ENCODE data around the gene KRT6B.

DNA sequence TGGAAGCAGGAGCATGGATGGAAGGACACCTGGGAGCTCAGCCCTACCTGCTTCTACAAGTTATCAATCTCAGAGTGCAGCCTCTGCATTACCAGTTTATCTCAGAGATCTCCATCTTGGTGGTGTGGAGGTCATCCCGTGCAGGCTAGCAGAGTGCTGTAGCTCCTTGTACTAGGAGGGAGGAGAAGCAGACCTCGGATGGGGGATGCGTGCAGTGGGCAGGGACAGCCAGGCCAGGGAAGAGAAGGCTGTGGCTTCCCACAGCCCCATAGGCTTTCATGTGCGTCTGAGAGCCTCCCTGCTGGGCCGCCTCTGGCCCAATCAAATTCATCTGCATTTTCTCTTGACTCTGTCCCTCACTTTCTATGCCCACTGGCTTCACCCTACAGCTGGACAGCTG lies 37.0 kb downstream of the KRT6B start:
- TF ChIP-seq TCF12 (IDR thresholded peaks at IDR 0.05; ENCODE audit: low read depth) (no peak), EP300 (IDR thresholded peaks at IDR 0.05; ENCODE audit: borderline replicate concordance) (no peak), TAF1 (IDR thresholded peaks at IDR 0.05; ENCODE audit: low read depth) (no peak), YY1 (IDR thresholded peaks at IDR 0.05; ENCODE audit: low read depth) (no peak), CREB1 (IDR thresholded peaks at IDR 0.05; ENCODE audit: low read depth) (no peak), FOXM1 (IDR thresholded peaks at IDR 0.05; ENCODE audit: borderline replicate concordance, low read depth) (no peak), CEBPB (IDR thresholded peaks at IDR 0.05) (no peak), RAD21 (IDR thresholded peaks at IDR 0.05; ENCODE audit: low read depth) (no peak)
- TF ChIP-seq, protein P1, sequence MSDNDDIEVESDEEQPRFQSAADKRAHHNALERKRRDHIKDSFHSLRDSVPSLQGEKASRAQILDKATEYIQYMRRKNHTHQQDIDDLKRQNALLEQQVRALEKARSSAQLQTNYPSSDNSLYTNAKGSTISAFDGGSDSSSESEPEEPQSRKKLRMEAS (IDR thresholded peaks at IDR 0.05), result no peak
- TF ChIP-seq, protein P2, sequence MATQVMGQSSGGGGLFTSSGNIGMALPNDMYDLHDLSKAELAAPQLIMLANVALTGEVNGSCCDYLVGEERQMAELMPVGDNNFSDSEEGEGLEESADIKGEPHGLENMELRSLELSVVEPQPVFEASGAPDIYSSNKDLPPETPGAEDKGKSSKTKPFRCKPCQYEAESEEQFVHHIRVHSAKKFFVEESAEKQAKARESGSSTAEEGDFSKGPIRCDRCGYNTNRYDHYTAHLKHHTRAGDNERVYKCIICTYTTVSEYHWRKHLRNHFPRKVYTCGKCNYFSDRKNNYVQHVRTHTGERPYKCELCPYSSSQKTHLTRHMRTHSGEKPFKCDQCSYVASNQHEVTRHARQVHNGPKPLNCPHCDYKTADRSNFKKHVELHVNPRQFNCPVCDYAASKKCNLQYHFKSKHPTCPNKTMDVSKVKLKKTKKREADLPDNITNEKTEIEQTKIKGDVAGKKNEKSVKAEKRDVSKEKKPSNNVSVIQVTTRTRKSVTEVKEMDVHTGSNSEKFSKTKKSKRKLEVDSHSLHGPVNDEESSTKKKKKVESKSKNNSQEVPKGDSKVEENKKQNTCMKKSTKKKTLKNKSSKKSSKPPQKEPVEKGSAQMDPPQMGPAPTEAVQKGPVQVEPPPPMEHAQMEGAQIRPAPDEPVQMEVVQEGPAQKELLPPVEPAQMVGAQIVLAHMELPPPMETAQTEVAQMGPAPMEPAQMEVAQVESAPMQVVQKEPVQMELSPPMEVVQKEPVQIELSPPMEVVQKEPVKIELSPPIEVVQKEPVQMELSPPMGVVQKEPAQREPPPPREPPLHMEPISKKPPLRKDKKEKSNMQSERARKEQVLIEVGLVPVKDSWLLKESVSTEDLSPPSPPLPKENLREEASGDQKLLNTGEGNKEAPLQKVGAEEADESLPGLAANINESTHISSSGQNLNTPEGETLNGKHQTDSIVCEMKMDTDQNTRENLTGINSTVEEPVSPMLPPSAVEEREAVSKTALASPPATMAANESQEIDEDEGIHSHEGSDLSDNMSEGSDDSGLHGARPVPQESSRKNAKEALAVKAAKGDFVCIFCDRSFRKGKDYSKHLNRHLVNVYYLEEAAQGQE (IDR thresholded peaks at IDR 0.05; ENCODE audit: low read depth), result no peak
- TF ChIP-seq, protein P3, sequence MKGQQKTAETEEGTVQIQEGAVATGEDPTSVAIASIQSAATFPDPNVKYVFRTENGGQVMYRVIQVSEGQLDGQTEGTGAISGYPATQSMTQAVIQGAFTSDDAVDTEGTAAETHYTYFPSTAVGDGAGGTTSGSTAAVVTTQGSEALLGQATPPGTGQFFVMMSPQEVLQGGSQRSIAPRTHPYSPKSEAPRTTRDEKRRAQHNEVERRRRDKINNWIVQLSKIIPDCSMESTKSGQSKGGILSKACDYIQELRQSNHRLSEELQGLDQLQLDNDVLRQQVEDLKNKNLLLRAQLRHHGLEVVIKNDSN (IDR thresholded peaks at IDR 0.05), result no peak
